HG02840 (cell line): Measurements from ENCODE around the gene HDAC10.

ENCODE experiments used
- ATAC-seq: cut with Tn5 transposase; IDR thresholded peaks from one replicate; pipeline ENCODE4 v1.9.1; 2021; ENCODE audit warnings: mild to moderate bottlenecking, moderate library complexity, moderate number of reproducible peaks; ENCODE audit not compliant: unreplicated experiment, low FRiP score

The HDAC10 gene

GRCh38 chr22:50257451-50258360 lies 6.6 kb upstream of the HDAC10 start:
- no peak for ATAC-seq

- ATAC-seq = no peak
Observed at GRCh38 chr22:50257041-50257440, 6.0 kb upstream of the HDAC10 start.

- no peak for ATAC-seq
Observed at GRCh38 chr22:50256258-50256862, 5.3 kb upstream of the HDAC10 start.

GRCh38 chr22:50255607-50256006 lies 4.5 kb upstream of the HDAC10 start:
- no peak for ATAC-seq

- ATAC-seq = no peak
Observed at GRCh38 chr22:50255099-50255498, 4.0 kb upstream of the HDAC10 start.

- ATAC-seq = no peak
Observed at GRCh38 chr22:50253941-50254340, 2.9 kb upstream of the HDAC10 start.

- no peak for ATAC-seq
Observed at GRCh38 chr22:50253046-50253915, 2.2 kb upstream of the HDAC10 start.

- ATAC-seq = no peak
Observed at GRCh38 chr22:50252082-50253045, 1.3 kb upstream of the HDAC10 start.

GRCh38 chr22:50251477-50252081 lies 514 bp upstream of the HDAC10 start:
- no peak for ATAC-seq

GRCh38 chr22:50250249-50250554 lies 863 bp downstream of the HDAC10 start:
- no peak for ATAC-seq

GRCh38 chr22:50249341-50250248 lies 1.5 kb downstream of the HDAC10 start:
- no peak for ATAC-seq

- ATAC-seq = no peak
Observed at GRCh38 chr22:50248196-50249081, 2.6 kb downstream of the HDAC10 start.

GRCh38 chr22:50247748-50248147 lies 3.3 kb downstream of the HDAC10 start:
- no peak for ATAC-seq

GRCh38 chr22:50246242-50247175 lies 4.6 kb downstream of the HDAC10 start:
- ATAC-seq = no peak

- no peak for ATAC-seq
Observed at GRCh38 chr22:50245214-50246072, 5.6 kb downstream of the HDAC10 start.
